OCI-LY3 (cell line): ENCODE results near the gene FAM118B.

Experiments used
- CTCF ChIP-seq: fragments of 200-600, 300-600 bp; sonication (generic); IDR thresholded peaks from 2 replicates; pipeline ENCODE4 v1.5.1; 2014; ENCODE audit warnings: antibody characterized with exemption, low read length, low read depth
- EZH2phosphoT487 ChIP-seq: fragments of 200-600 bp; shearing (Covaris generic); IDR thresholded peaks from 2 replicates; pipeline ENCODE4 v1.6.1; 2018; ENCODE audit warnings: antibody characterized with exemption, mixed run types, low read depth

GRCh38 chr11:126225295-126225665 is 13.7 kb downstream of the FAM118B start:
- no peak for TF ChIP-seq CTCF
- no peak for TF ChIP-seq EZH2phosphoT487
